Natural killer cell (primary cell): ENCODE data around the gene PRRX1. TPM values are rescaled to one million over a fixed set of nuclear protein-coding genes. Genes with fewer than 3 reads are reported as not detected.

ENCODE experiments used
- ATAC-seq, 3 donors: fragments of 150-1000 bp in 2 of 3; fragments of 200-7000 bp in 1 of 3; cut with Tn5 transposase; 1 replicate in 1 of 3; 2 replicates in 2 of 3; pipeline ENCODE4 v1.10.0; 2021; ENCODE audit warnings: mild to moderate bottlenecking in 2 of 3, moderate library complexity in 2 of 3
- DNase-seq, 2 donors: peaks; one replicate each; pipeline versions ENCODE4 v3.0.0 to v3.0.0-alpha.2; 2013 to 2021; ENCODE audit warnings: mixed read lengths in 1 of 2
- H3K27ac ChIP-seq: one replicate; pipeline ENCODE4 v1.5.1; 2013; ENCODE audit warnings: mild to moderate bottlenecking, low read length
- H3K27me3 ChIP-seq: one replicate; pipeline ENCODE4 v1.6.1; 2013; ENCODE audit warnings: low read length; ENCODE audit not compliant: control insufficient read depth, insufficient read depth
- H3K36me3 ChIP-seq: one replicate; pipeline ENCODE4 v1.6.1; 2013; ENCODE audit warnings: low read length; ENCODE audit not compliant: control insufficient read depth, insufficient read depth
- H3K4me1 ChIP-seq: one replicate; pipeline ENCODE4 v1.6.1; 2013; ENCODE audit warnings: low read length; ENCODE audit not compliant: control insufficient read depth, insufficient read depth
- H3K4me3 ChIP-seq: one replicate; pipeline ENCODE4 v1.5.1; 2013; ENCODE audit warnings: low read length
- H3K9me3 ChIP-seq: one replicate; pipeline ENCODE4 v1.6.1; 2013; ENCODE audit warnings: low read length; ENCODE audit not compliant: control insufficient read depth, insufficient read depth
- H3K27ac Mint-ChIP-seq, 2 donors: one replicate each; pipeline ENCODE4 v1.8.0; 2022; ENCODE audit warnings: mild to moderate bottlenecking in 2 of 2, mixed read lengths in 2 of 2, moderate library complexity in 1 of 2
- H3K27me3 Mint-ChIP-seq, 2 donors: one replicate each; pipeline ENCODE4 v1.8.0; 2022; ENCODE audit warnings: low read depth in 2 of 2, mixed read lengths in 2 of 2
- H3K36me3 Mint-ChIP-seq: one replicate; pipeline ENCODE4 v1.8.0; 2022; ENCODE audit warnings: mixed read lengths
- H3K4me1 Mint-ChIP-seq, 2 donors: one replicate each; pipeline ENCODE4 v1.8.0; 2022; ENCODE audit warnings: mixed read lengths in 2 of 2
- H3K4me3 Mint-ChIP-seq: one replicate; pipeline ENCODE4 v1.8.0; 2022; ENCODE audit warnings: mild to moderate bottlenecking, moderate library complexity, mixed read lengths
- H3K9me3 Mint-ChIP-seq, 2 donors: one replicate each; pipeline ENCODE4 v1.8.0; 2022; ENCODE audit warnings: mixed read lengths in 2 of 2
- CTCF ChIP-seq: fragments of 200-600 bp; IDR thresholded peaks from one replicate; pipeline ENCODE4 v1.8.0; 2022; ENCODE audit warnings: antibody characterized with exemption
- WGBS: methylation state at CpG from one replicate; pipeline ENCODE4 v1.1.7; 2013; ENCODE audit warnings: missing lambda C conversion rate; ENCODE audit not compliant: insufficient coverage; 5-methylcytosine and 5-hydroxymethylcytosine counted together
- intact Hi-C: fragments of 100-400 bp; cut with micrococcal nuclease; formaldehyde crosslinking; loops from one replicate; pipeline ENCODE4 v1.14.2; 2022
- total RNA-seq, 4 donors: library from RNA; stranded (reverse); fragments of 120-200 nt in 1 of 4; gene quantifications; one replicate each; pipeline versions ENCODE4 v1.2.3 to v1.2.4, GENCODE V29; 2013 to 2022

The PRRX1 gene
- total RNA-seq, 3 donors from 2014 or later (not counting 1 experiment from before 2014, with no cell fraction given): not detected

- no peak for DNase-seq
- no peak for TF ChIP-seq CTCF
- Mint-ChIP-seq H3K9me3 (no peaks in the 10 kb centered on the region), H3K36me3 (no peaks in the 10 kb centered on the region), H3K4me3 (no peak overlapping the region), H3K27me3 (peaks cover 6 to 7% of the 10 kb centered on the region in 2 donors), H3K4me1 (no peaks in the 10 kb centered on the region), H3K27ac (no peak overlapping the region)
- H3K9me3 ChIP-seq: no peaks in the 10 kb centered on the region
- WGBS: 81% methylated on average over 2 of the region's 4 CpGs
- H3K27me3 ChIP-seq: no peaks in the 10 kb centered on the region
- H3K4me1 ChIP-seq: no peaks in the 10 kb centered on the region
- no peak overlapping the region for H3K27ac ChIP-seq
- no peak for ATAC-seq
- H3K4me3 ChIP-seq: no peak overlapping the region
- intact Hi-C loops: no loop called here
- H3K36me3 ChIP-seq: no peaks in the 10 kb centered on the region
Measured at GRCh38 chr1:170731566-170732251, 67.8 kb downstream of the PRRX1 start.

GRCh38 chr1:170732252-170732588 is 68.3 kb downstream of the PRRX1 start:
- ATAC-seq (no peak), DNase-seq (no peak)
- no peak overlapping the region for H3K4me3 ChIP-seq
- no peaks in the 10 kb centered on the region for H3K27me3 ChIP-seq
- no peak for TF ChIP-seq CTCF
- intact Hi-C loops: no loop called here
- WGBS: 72% methylated on average over 2 of the region's 2 CpGs
- Mint-ChIP-seq H3K4me1 (no peaks in the 10 kb centered on the region), H3K27me3 (peaks cover 6 to 11% of the 10 kb centered on the region in 2 donors), H3K9me3 (no peaks in the 10 kb centered on the region), H3K36me3 (no peaks in the 10 kb centered on the region), H3K4me3 (no peak overlapping the region), H3K27ac (no peak overlapping the region)
- no peaks in the 10 kb centered on the region for H3K9me3 ChIP-seq
- no peaks in the 10 kb centered on the region for H3K4me1 ChIP-seq
- no peaks in the 10 kb centered on the region for H3K36me3 ChIP-seq
- H3K27ac ChIP-seq: no peak overlapping the region

- 85% methylated on average over 1 of the region's 2 CpGs for WGBS
- no peak for TF ChIP-seq CTCF
- no peak for ATAC-seq
- H3K36me3 Mint-ChIP-seq: no peaks in the 10 kb centered on the region
- DNase-seq: no peak
- H3K9me3 Mint-ChIP-seq: no peaks in the 10 kb centered on the region
- Histone ChIP-seq H3K9me3 (no peaks in the 10 kb centered on the region), H3K36me3 (no peaks in the 10 kb centered on the region), H3K4me1 (no peaks in the 10 kb centered on the region), H3K4me3 (no peak overlapping the region), H3K27me3 (no peaks in the 10 kb centered on the region), H3K27ac (no peak overlapping the region)
- no peaks in the 10 kb centered on the region for H3K4me1 Mint-ChIP-seq
- no peak overlapping the region for H3K27ac Mint-ChIP-seq
- no peak overlapping the region for H3K4me3 Mint-ChIP-seq
- peaks cover 6 to 21% of the 10 kb centered on the region in 2 donors for H3K27me3 Mint-ChIP-seq
- intact Hi-C loops: no loop called here
Measured at GRCh38 chr1:170734412-170735175, 70.7 kb downstream of the PRRX1 start.
